Measurements from ENCODE around the gene SMYD3. TPM values are rescaled to one million over a fixed set of nuclear protein-coding genes. Genes with fewer than 3 reads are reported as not detected.

Gene SMYD3
- total RNA-seq, 1 donor from 2014 or later: 23.5 TPM

- H3K9me3 ChIP-seq (ENCODE audit: control insufficient read depth in 3 of 3, low read length in 3 of 3): no peaks in the 10 kb centered on the region
- H3K27ac ChIP-seq (ENCODE audit: low read depth, low read length): no peak overlapping the region
- no peak overlapping the region for H3K9ac ChIP-seq (ENCODE audit: low read depth in 1 of 3, low read length in 3 of 3)
- no peak overlapping the region for H3K4me3 ChIP-seq (ENCODE audit: low read length in 3 of 3)
- H3K36me3 ChIP-seq (ENCODE audit: control insufficient read depth in 3 of 3, insufficient read depth in 3 of 3, low read length in 3 of 3): no peaks in the 10 kb centered on the region
- no peaks in the 10 kb centered on the region for H3K4me1 ChIP-seq (ENCODE audit: control insufficient read depth in 3 of 3, insufficient read depth in 3 of 3, low read length in 3 of 3)
- H3K27me3 ChIP-seq (ENCODE audit: control insufficient read depth in 3 of 3, insufficient read depth in 3 of 3, low read length in 3 of 3): no peaks in the 10 kb centered on the region
Observed at GRCh38 chr1:245921417-245921816, 585.7 kb downstream of the SMYD3 start.

- H3K27me3 ChIP-seq (ENCODE audit: control insufficient read depth in 3 of 3, insufficient read depth in 3 of 3, low read length in 3 of 3): no peaks in the 10 kb centered on the region
- peaks cover 0 to 3% (median 0%) of the 10 kb centered on the region in 3 donors for H3K36me3 ChIP-seq (ENCODE audit: control insufficient read depth in 3 of 3, insufficient read depth in 3 of 3, low read length in 3 of 3)
- no peak overlapping the region for H3K4me3 ChIP-seq (ENCODE audit: low read length in 3 of 3)
- H3K9me3 ChIP-seq (ENCODE audit: control insufficient read depth in 3 of 3, low read length in 3 of 3): no peaks in the 10 kb centered on the region
- no peak overlapping the region for H3K27ac ChIP-seq (ENCODE audit: low read depth, low read length)
- H3K4me1 ChIP-seq (ENCODE audit: control insufficient read depth in 3 of 3, insufficient read depth in 3 of 3, low read length in 3 of 3): no peaks in the 10 kb centered on the region
- no peak overlapping the region for H3K9ac ChIP-seq (ENCODE audit: low read depth in 1 of 3, low read length in 3 of 3)
Observed at GRCh38 chr1:245917403-245917802, 589.7 kb downstream of the SMYD3 start.

- Histone ChIP-seq H3K4me1 (ENCODE audit: control insufficient read depth in 3 of 3, insufficient read depth in 3 of 3, low read length in 3 of 3) (no peaks in the 10 kb centered on the region), H3K9ac (ENCODE audit: low read depth in 1 of 3, low read length in 3 of 3) (no peak overlapping the region), H3K27me3 (ENCODE audit: control insufficient read depth in 3 of 3, insufficient read depth in 3 of 3, low read length in 3 of 3) (no peaks in the 10 kb centered on the region), H3K9me3 (ENCODE audit: control insufficient read depth in 3 of 3, low read length in 3 of 3) (no peaks in the 10 kb centered on the region), H3K27ac (ENCODE audit: low read depth, low read length) (no peak overlapping the region), H3K36me3 (ENCODE audit: control insufficient read depth in 3 of 3, insufficient read depth in 3 of 3, low read length in 3 of 3) (peaks cover 0 to 3% (median 0%) of the 10 kb centered on the region in 3 donors), H3K4me3 (ENCODE audit: low read length in 3 of 3) (no peak overlapping the region)
Observed at GRCh38 chr1:245915841-245916240, 591.2 kb downstream of the SMYD3 start.

GRCh38 chr1:245915406-245915805, 591.7 kb downstream of the SMYD3 start:
- H3K27ac ChIP-seq (ENCODE audit: low read depth, low read length): no peak overlapping the region
- H3K4me1 ChIP-seq (ENCODE audit: control insufficient read depth in 3 of 3, insufficient read depth in 3 of 3, low read length in 3 of 3): no peaks in the 10 kb centered on the region
- H3K4me3 ChIP-seq (ENCODE audit: low read length in 3 of 3): no peak overlapping the region
- H3K27me3 ChIP-seq (ENCODE audit: control insufficient read depth in 3 of 3, insufficient read depth in 3 of 3, low read length in 3 of 3): no peaks in the 10 kb centered on the region
- H3K36me3 ChIP-seq (ENCODE audit: control insufficient read depth in 3 of 3, insufficient read depth in 3 of 3, low read length in 3 of 3): peaks cover 0 to 3% (median 0%) of the 10 kb centered on the region in 3 donors
- no peak overlapping the region for H3K9ac ChIP-seq (ENCODE audit: low read depth in 1 of 3, low read length in 3 of 3)
- H3K9me3 ChIP-seq (ENCODE audit: control insufficient read depth in 3 of 3, low read length in 3 of 3): no peaks in the 10 kb centered on the region

- H3K4me1 ChIP-seq (ENCODE audit: control insufficient read depth in 3 of 3, insufficient read depth in 3 of 3, low read length in 3 of 3): no peaks in the 10 kb centered on the region
- H3K9me3 ChIP-seq (ENCODE audit: control insufficient read depth in 3 of 3, low read length in 3 of 3): no peaks in the 10 kb centered on the region
- H3K9ac ChIP-seq (ENCODE audit: low read depth in 1 of 3, low read length in 3 of 3): no peak overlapping the region
- H3K4me3 ChIP-seq (ENCODE audit: low read length in 3 of 3): no peak overlapping the region
- no peaks in the 10 kb centered on the region for H3K36me3 ChIP-seq (ENCODE audit: control insufficient read depth in 3 of 3, insufficient read depth in 3 of 3, low read length in 3 of 3)
- no peak overlapping the region for H3K27ac ChIP-seq (ENCODE audit: low read depth, low read length)
- no peaks in the 10 kb centered on the region for H3K27me3 ChIP-seq (ENCODE audit: control insufficient read depth in 3 of 3, insufficient read depth in 3 of 3, low read length in 3 of 3)
Observed at GRCh38 chr1:245908543-245908942, 598.5 kb downstream of the SMYD3 start.

GRCh38 chr1:245906207-245906606, 600.9 kb downstream of the SMYD3 start:
- no peaks in the 10 kb centered on the region for H3K27me3 ChIP-seq (ENCODE audit: control insufficient read depth in 3 of 3, insufficient read depth in 3 of 3, low read length in 3 of 3)
- H3K9ac ChIP-seq (ENCODE audit: low read depth in 1 of 3, low read length in 3 of 3): no peak overlapping the region
- no peaks in the 10 kb centered on the region for H3K9me3 ChIP-seq (ENCODE audit: control insufficient read depth in 3 of 3, low read length in 3 of 3)
- no peaks in the 10 kb centered on the region for H3K36me3 ChIP-seq (ENCODE audit: control insufficient read depth in 3 of 3, insufficient read depth in 3 of 3, low read length in 3 of 3)
- H3K4me3 ChIP-seq (ENCODE audit: low read length in 3 of 3): no peak overlapping the region
- no peak overlapping the region for H3K27ac ChIP-seq (ENCODE audit: low read depth, low read length)
- no peaks in the 10 kb centered on the region for H3K4me1 ChIP-seq (ENCODE audit: control insufficient read depth in 3 of 3, insufficient read depth in 3 of 3, low read length in 3 of 3)

GRCh38 chr1:245903851-245904250, 603.2 kb downstream of the SMYD3 start:
- no peaks in the 10 kb centered on the region for H3K36me3 ChIP-seq (ENCODE audit: control insufficient read depth in 3 of 3, insufficient read depth in 3 of 3, low read length in 3 of 3)
- no peak overlapping the region for H3K4me3 ChIP-seq (ENCODE audit: low read length in 3 of 3)
- H3K4me1 ChIP-seq (ENCODE audit: control insufficient read depth in 3 of 3, insufficient read depth in 3 of 3, low read length in 3 of 3): no peaks in the 10 kb centered on the region
- no peak overlapping the region for H3K9ac ChIP-seq (ENCODE audit: low read depth in 1 of 3, low read length in 3 of 3)
- no peaks in the 10 kb centered on the region for H3K27me3 ChIP-seq (ENCODE audit: control insufficient read depth in 3 of 3, insufficient read depth in 3 of 3, low read length in 3 of 3)
- H3K9me3 ChIP-seq (ENCODE audit: control insufficient read depth in 3 of 3, low read length in 3 of 3): no peaks in the 10 kb centered on the region
- H3K27ac ChIP-seq (ENCODE audit: low read depth, low read length): no peak overlapping the region

GRCh38 chr1:245901565-245901964, 605.5 kb downstream of the SMYD3 start:
- no peak overlapping the region for H3K9ac ChIP-seq (ENCODE audit: low read depth in 1 of 3, low read length in 3 of 3)
- H3K4me1 ChIP-seq (ENCODE audit: control insufficient read depth in 3 of 3, insufficient read depth in 3 of 3, low read length in 3 of 3): peaks cover 0 to 2% (median 1%) of the 10 kb centered on the region in 3 donors
- H3K27me3 ChIP-seq (ENCODE audit: control insufficient read depth in 3 of 3, insufficient read depth in 3 of 3, low read length in 3 of 3): no peaks in the 10 kb centered on the region
- H3K36me3 ChIP-seq (ENCODE audit: control insufficient read depth in 3 of 3, insufficient read depth in 3 of 3, low read length in 3 of 3): no peaks in the 10 kb centered on the region
- no peaks in the 10 kb centered on the region for H3K9me3 ChIP-seq (ENCODE audit: control insufficient read depth in 3 of 3, low read length in 3 of 3)
- no peak overlapping the region for H3K27ac ChIP-seq (ENCODE audit: low read depth, low read length)
- no peak overlapping the region for H3K4me3 ChIP-seq (ENCODE audit: low read length in 3 of 3)

- no peak overlapping the region for H3K27ac ChIP-seq (ENCODE audit: low read depth, low read length)
- H3K4me1 ChIP-seq (ENCODE audit: control insufficient read depth in 3 of 3, insufficient read depth in 3 of 3, low read length in 3 of 3): peaks cover 0 to 4% (median 4%) of the 10 kb centered on the region in 3 donors
- no peaks in the 10 kb centered on the region for H3K36me3 ChIP-seq (ENCODE audit: control insufficient read depth in 3 of 3, insufficient read depth in 3 of 3, low read length in 3 of 3)
- H3K9ac ChIP-seq (ENCODE audit: low read depth in 1 of 3, low read length in 3 of 3): no peak overlapping the region
- no peaks in the 10 kb centered on the region for H3K9me3 ChIP-seq (ENCODE audit: control insufficient read depth in 3 of 3, low read length in 3 of 3)
- H3K4me3 ChIP-seq (ENCODE audit: low read length in 3 of 3): no peak overlapping the region
- H3K27me3 ChIP-seq (ENCODE audit: control insufficient read depth in 3 of 3, insufficient read depth in 3 of 3, low read length in 3 of 3): no peaks in the 10 kb centered on the region
Observed at GRCh38 chr1:245901037-245901436, 606.0 kb downstream of the SMYD3 start.

GRCh38 chr1:245898581-245898980, 608.5 kb downstream of the SMYD3 start:
- no peaks in the 10 kb centered on the region for H3K9me3 ChIP-seq (ENCODE audit: control insufficient read depth in 3 of 3, low read length in 3 of 3)
- H3K27ac ChIP-seq (ENCODE audit: low read depth, low read length): no peak overlapping the region
- H3K9ac ChIP-seq (ENCODE audit: low read depth in 1 of 3, low read length in 3 of 3): no peak overlapping the region
- no peaks in the 10 kb centered on the region for H3K27me3 ChIP-seq (ENCODE audit: control insufficient read depth in 3 of 3, insufficient read depth in 3 of 3, low read length in 3 of 3)
- H3K4me3 ChIP-seq (ENCODE audit: low read length in 3 of 3): no peak overlapping the region
- no peaks in the 10 kb centered on the region for H3K36me3 ChIP-seq (ENCODE audit: control insufficient read depth in 3 of 3, insufficient read depth in 3 of 3, low read length in 3 of 3)
- H3K4me1 ChIP-seq (ENCODE audit: control insufficient read depth in 3 of 3, insufficient read depth in 3 of 3, low read length in 3 of 3): peaks cover 0 to 4% (median 4%) of the 10 kb centered on the region in 3 donors

GRCh38 chr1:245896258-245896657, 610.8 kb downstream of the SMYD3 start:
- H3K27ac ChIP-seq (ENCODE audit: low read depth, low read length): no peak overlapping the region
- H3K36me3 ChIP-seq (ENCODE audit: control insufficient read depth in 3 of 3, insufficient read depth in 3 of 3, low read length in 3 of 3): no peaks in the 10 kb centered on the region
- H3K27me3 ChIP-seq (ENCODE audit: control insufficient read depth in 3 of 3, insufficient read depth in 3 of 3, low read length in 3 of 3): no peaks in the 10 kb centered on the region

More at GRCh38 chr1:245896258-245896657, 610.8 kb downstream of the SMYD3 start:
- Histone ChIP-seq H3K9me3 (ENCODE audit: control insufficient read depth in 3 of 3, low read length in 3 of 3) (peaks cover 0 to 3% (median 0%) of the 10 kb centered on the region in 3 donors), H3K4me3 (ENCODE audit: low read length in 3 of 3) (no peak overlapping the region), H3K9ac (ENCODE audit: low read depth in 1 of 3, low read length in 3 of 3) (no peak overlapping the region), H3K4me1 (ENCODE audit: control insufficient read depth in 3 of 3, insufficient read depth in 3 of 3, low read length in 3 of 3) (peaks cover 0 to 4% (median 4%) of the 10 kb centered on the region in 3 donors)

Measured in skeletal muscle tissue (tissue), 4 donors.